MCF 10A (cell line): ENCODE data around the gene ERP29. TPM values are rescaled to one million over a fixed set of nuclear protein-coding genes. Genes with fewer than 3 reads are reported as not detected.

Experiments
- BruUV-seq: library from RNA; stranded (reverse); fragments of 400-500 nt; replicated peaks from 2 replicates; lab custom pipeline; 2021; lab: Mats Ljungman, UMichigan
- CTCF ChIA-PET: fragments of 300-600 bp; sonication (Branson Sonifier 250); formaldehyde crosslinking; extraction: SDS; loops from one replicate; lab custom pipeline; 2021; ENCODE audit warnings: antibody characterized with exemption, inconsistent platforms; lab: Yijun Ruan, JAX
- POLR2A ChIA-PET: fragments of 300-600, 350-650 bp; sonication (Branson Sonifier 250); formaldehyde crosslinking; extraction: SDS; loops from one replicate; lab custom pipeline; 2020; ENCODE audit warnings: antibody characterized with exemption, inconsistent platforms; lab: Yijun Ruan, JAX
- DNase-seq: peaks from one replicate; pipeline ENCODE4 v3.0.0-alpha.2; 2018; ENCODE audit not compliant: unreplicated experiment
- H3K27ac Mint-ChIP-seq: one replicate; pipeline ENCODE4 v1.8.0; 2022; ENCODE audit warnings: mild to moderate bottlenecking, low read depth, mixed read lengths; ENCODE audit not compliant: unreplicated experiment
- H3K27me3 Mint-ChIP-seq: one replicate; pipeline ENCODE4 v1.8.0; 2022; ENCODE audit warnings: mixed read lengths; ENCODE audit not compliant: insufficient read depth, unreplicated experiment
- H3K36me3 Mint-ChIP-seq: one replicate; pipeline ENCODE4 v1.8.0; 2022; ENCODE audit warnings: mild to moderate bottlenecking, moderate library complexity, mixed read lengths; ENCODE audit not compliant: insufficient read depth, unreplicated experiment
- H3K4me1 Mint-ChIP-seq: one replicate; pipeline ENCODE4 v1.8.0; 2022; ENCODE audit warnings: mixed read lengths; ENCODE audit not compliant: insufficient read depth, unreplicated experiment
- H3K4me3 Mint-ChIP-seq: one replicate; pipeline ENCODE4 v1.8.0; 2022; ENCODE audit warnings: mild to moderate bottlenecking, moderate library complexity, mixed read lengths; ENCODE audit not compliant: unreplicated experiment
- H3K9me3 Mint-ChIP-seq: one replicate; pipeline ENCODE4 v1.8.0; 2022; ENCODE audit warnings: mixed read lengths; ENCODE audit not compliant: unreplicated experiment
- intact Hi-C: fragments of 100-400 bp; cut with micrococcal nuclease; formaldehyde crosslinking; loops from 2 replicates; pipeline ENCODE4 v1.14.1; 2022
- total RNA-seq: library from RNA; stranded (reverse); gene quantifications from 2 replicates; pipeline ENCODE4 v1.2.3, GENCODE V29; 2022
- TF ChIP-seq, protein P1 (sequence below): fragments of 200-600 bp; IDR thresholded peaks from one replicate; pipeline ENCODE4 v1.8.0; 2022; ENCODE audit warnings: antibody characterized with exemption, mild to moderate bottlenecking; ENCODE audit not compliant: unreplicated experiment

The ERP29 gene
- total RNA-seq, 1 experiment from 2014 or later: 124 TPM

DNA sequence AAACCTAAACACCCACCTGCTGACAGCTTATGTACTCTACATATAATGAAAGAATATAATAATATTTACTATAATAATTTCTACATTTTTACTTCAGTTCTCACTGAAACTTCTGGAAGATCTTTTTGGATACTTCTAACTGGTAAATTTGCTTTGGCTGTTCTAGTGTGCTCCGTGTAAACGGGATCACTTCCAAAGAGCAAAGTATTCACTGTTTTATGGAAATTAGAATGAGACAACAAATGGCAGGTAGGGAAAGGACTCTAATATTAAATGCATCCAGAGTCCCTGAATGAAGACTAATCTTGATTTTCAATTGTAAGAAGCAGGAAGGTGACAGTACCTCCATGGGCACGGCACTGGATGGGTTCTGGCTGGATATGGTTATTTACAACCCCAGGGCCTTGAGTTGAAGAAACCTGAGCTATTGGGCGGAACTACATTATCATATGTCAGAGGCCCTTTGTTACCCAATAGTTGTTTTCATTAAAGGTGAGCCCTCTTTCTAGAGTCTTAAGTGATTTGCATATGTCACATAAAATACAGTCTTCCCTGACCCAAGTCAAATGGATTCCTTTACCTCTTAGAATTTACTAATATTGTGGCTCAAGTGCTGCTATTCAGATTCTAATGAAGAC lies 10.7 kb downstream of the ERP29 start:
- TF ChIP-seq, protein P1, sequence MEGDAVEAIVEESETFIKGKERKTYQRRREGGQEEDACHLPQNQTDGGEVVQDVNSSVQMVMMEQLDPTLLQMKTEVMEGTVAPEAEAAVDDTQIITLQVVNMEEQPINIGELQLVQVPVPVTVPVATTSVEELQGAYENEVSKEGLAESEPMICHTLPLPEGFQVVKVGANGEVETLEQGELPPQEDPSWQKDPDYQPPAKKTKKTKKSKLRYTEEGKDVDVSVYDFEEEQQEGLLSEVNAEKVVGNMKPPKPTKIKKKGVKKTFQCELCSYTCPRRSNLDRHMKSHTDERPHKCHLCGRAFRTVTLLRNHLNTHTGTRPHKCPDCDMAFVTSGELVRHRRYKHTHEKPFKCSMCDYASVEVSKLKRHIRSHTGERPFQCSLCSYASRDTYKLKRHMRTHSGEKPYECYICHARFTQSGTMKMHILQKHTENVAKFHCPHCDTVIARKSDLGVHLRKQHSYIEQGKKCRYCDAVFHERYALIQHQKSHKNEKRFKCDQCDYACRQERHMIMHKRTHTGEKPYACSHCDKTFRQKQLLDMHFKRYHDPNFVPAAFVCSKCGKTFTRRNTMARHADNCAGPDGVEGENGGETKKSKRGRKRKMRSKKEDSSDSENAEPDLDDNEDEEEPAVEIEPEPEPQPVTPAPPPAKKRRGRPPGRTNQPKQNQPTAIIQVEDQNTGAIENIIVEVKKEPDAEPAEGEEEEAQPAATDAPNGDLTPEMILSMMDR: no peak
- intact Hi-C loops: no loop called here
- ChIA-PET CTCF (interaction anchor here (0.7 to 2.9 kb wide), 2 partner anchors 9 to 11 kb away, joined by 3 to 11 read pairs; partner anchors contain the start of genes ERP29 and TMEM116), POLR2A (interaction anchor here (1.0 to 3.9 kb wide), 3 partner anchors 8 to 19 kb away, joined by 3 to 29 read pairs (median 3); partner anchors contain the start of genes ERP29 and TMEM116)
- Mint-ChIP-seq H3K36me3 (peaks cover 84% of the 10 kb centered on the region), H3K4me3 (no peak overlapping the region), H3K27ac (no peak overlapping the region), H3K9me3 (no peaks in the 10 kb centered on the region), H3K27me3 (no peaks in the 10 kb centered on the region), H3K4me1 (peaks cover 14% of the 10 kb centered on the region)
- no peak for DNase-seq
- BruUV-seq: no TSS peak

DNA sequence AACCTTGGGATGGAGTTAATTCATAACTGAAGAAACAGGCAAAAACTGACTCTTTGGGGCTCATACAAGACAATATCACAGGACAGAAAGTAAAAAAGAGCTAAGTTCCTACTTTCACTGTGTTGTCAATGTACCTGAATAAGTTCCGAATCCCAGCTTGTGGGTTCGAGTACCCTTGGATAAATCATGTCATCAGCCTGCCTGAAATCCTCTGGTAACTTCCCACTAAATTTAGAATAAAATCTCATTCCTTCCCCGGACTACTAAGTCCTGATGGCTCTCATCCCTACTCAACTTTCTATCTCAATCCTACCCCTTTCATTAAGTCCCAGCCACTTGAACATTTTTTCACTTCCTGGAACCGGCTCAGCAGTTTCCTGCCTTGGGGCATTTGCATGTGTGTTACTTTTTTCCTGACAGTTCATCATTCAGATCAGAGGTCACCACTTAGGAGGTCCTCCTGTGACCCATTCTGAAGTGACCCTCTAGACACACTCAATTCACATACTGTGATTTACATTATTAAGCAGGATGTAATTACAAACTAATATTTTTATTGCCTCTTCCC lies 12.7 kb downstream of the ERP29 start:
- no TSS peak for BruUV-seq
- intact Hi-C loops: no loop called here
- Mint-ChIP-seq H3K4me3 (no peak overlapping the region), H3K9me3 (no peaks in the 10 kb centered on the region), H3K36me3 (peaks cover 88% of the 10 kb centered on the region), H3K27ac (peak overlapping the region; percentile 73), H3K4me1 (peaks cover 6% of the 10 kb centered on the region), H3K27me3 (no peaks in the 10 kb centered on the region)
- ChIA-PET POLR2A (interaction anchor here (0.5 to 1.1 kb wide), 2 partner anchors 81 to 686 kb away, joined by 3 read pairs; no protein-coding TSS in a partner anchor), CTCF (interaction anchor here (0.5 to 0.7 kb wide), 2 partner anchors 38 to 379 kb away, joined by 3 read pairs; no protein-coding TSS in a partner anchor)
- no peak for DNase-seq
- TF ChIP-seq, protein P1: no peak

GRCh38 chr12:112029301-112029700 lies 16.1 kb downstream of the ERP29 start:
- intact Hi-C loops: no loop called here
- Mint-ChIP-seq H3K36me3 (peaks cover 88% of the 10 kb centered on the region), H3K27ac (no peak overlapping the region), H3K9me3 (no peaks in the 10 kb centered on the region), H3K27me3 (no peaks in the 10 kb centered on the region), H3K4me1 (peaks cover 6% of the 10 kb centered on the region), H3K4me3 (no peak overlapping the region)
- TF ChIP-seq, protein P1: no peak
- BruUV-seq: no TSS peak
- ChIA-PET POLR2A (interaction anchor here (0.8 kb wide), 1 partner anchor 15 kb away, joined by 3 read pairs; no protein-coding TSS in a partner anchor), CTCF (no interaction called here)
- no peak for DNase-seq

- Mint-ChIP-seq H3K27me3 (no peaks in the 10 kb centered on the region), H3K36me3 (peaks cover 94% of the 10 kb centered on the region), H3K27ac (no peak overlapping the region), H3K9me3 (no peaks in the 10 kb centered on the region), H3K4me3 (no peak overlapping the region), H3K4me1 (no peaks in the 10 kb centered on the region)
- TF ChIP-seq, protein P1: no peak
- intact Hi-C loops: no loop called here
- POLR2A ChIA-PET: interaction anchor here (0.6 to 1.0 kb wide), 3 partner anchors 8 to 167 kb away, joined by 3 to 4 read pairs (median 4); no protein-coding TSS in a partner anchor
- BruUV-seq: no TSS peak
- CTCF ChIA-PET: no interaction called here
- DNase-seq: no peak
Measured at GRCh38 chr12:112031472-112031871, 18.2 kb downstream of the ERP29 start.
